OCI-LY3 (cell line): Measurements from ENCODE around the gene TULP1.

ENCODE experiments used
- CTCF ChIP-seq: fragments of 200-600, 300-600 bp; sonication (generic); IDR thresholded peaks from 2 replicates; pipeline ENCODE4 v1.5.1; 2014; ENCODE audit warnings: antibody characterized with exemption, low read length, low read depth
- EZH2phosphoT487 ChIP-seq: fragments of 200-600 bp; shearing (Covaris generic); IDR thresholded peaks from 2 replicates; pipeline ENCODE4 v1.6.1; 2018; ENCODE audit warnings: antibody characterized with exemption, mixed run types, low read depth

GRCh38 chr6:35478259-35478658 lies 34.4 kb downstream of the TULP1 start:
- TF ChIP-seq CTCF (no peak), EZH2phosphoT487 (no peak)
